ENCODE data around the gene OR52E4.

GRCh38 chr11:5933116-5933515 is 52.7 kb downstream of the OR52E4 start:
- TF ChIP-seq MYC (IDR thresholded peaks at IDR 0.05; ENCODE audit: low read depth, low read length) (no peak), CTCF (IDR thresholded peaks at IDR 0.05; ENCODE audit: extremely low read depth in 1 of 2, insufficient read depth in 1 of 2, low read depth in 1 of 2, low read length in 2 of 2) (no peak), EZH2 (IDR thresholded peaks at IDR 0.05; ENCODE audit: borderline replicate concordance, low read depth, low read length, severe bottlenecking) (no peak), POLR2A (IDR thresholded peaks at IDR 0.05; ENCODE audit: low read depth, low read length) (no peak), GATA2 (IDR thresholded peaks at IDR 0.05; ENCODE audit: insufficient read depth, insufficient read length, low read depth, low read length) (no peak), FOS (IDR thresholded peaks at IDR 0.05; ENCODE audit: borderline replicate concordance, insufficient read depth, low read length) (no peak), MAX (IDR thresholded peaks at IDR 0.05; ENCODE audit: insufficient read depth, insufficient read length) (no peak)
